Ascending aorta (tissue), 2 donors: ENCODE data around the gene CEACAM6. TPM values are rescaled to one million over a fixed set of nuclear protein-coding genes. Genes with fewer than 3 reads are reported as not detected.
A peak's percentile ranks its signal among the peaks of the same experiment; 100 is the strongest.
"Not testable (repeated sequence)": the region's sequence is repeated elsewhere in the genome, so short reads cannot be mapped to it uniquely, and the experiment has no call there.

Source experiments
- DNase-seq, 2 donors: peaks; one replicate each; pipeline ENCODE4 v3.0.0-alpha.2; 2019; ENCODE audit warnings: low spot score in 2 of 2
- H3K27ac ChIP-seq, 2 donors: fragments of 200-600 bp; sonication (generic); one replicate each; pipeline ENCODE4 v1.5.1; 2016 to 2017; ENCODE audit warnings: mild to moderate bottlenecking in 1 of 2
- H3K27me3 ChIP-seq: fragments of 200-600 bp; sonication (generic); one replicate; pipeline ENCODE4 v1.5.1; 2017
- H3K36me3 ChIP-seq, 2 donors: fragments of 200-600 bp; sonication (generic); one replicate each; pipeline ENCODE4 v1.5.1; 2016
- H3K4me1 ChIP-seq, 2 donors: fragments of 200-600 bp; sonication (generic); one replicate each; pipeline ENCODE4 v1.5.1; 2016 to 2017; ENCODE audit warnings: mild to moderate bottlenecking in 1 of 2
- H3K4me3 ChIP-seq, 2 donors: fragments of 200-600 bp; sonication (generic); one replicate each; pipeline ENCODE4 v1.5.1; 2016 to 2017; ENCODE audit warnings: mild to moderate bottlenecking in 1 of 2
- H3K9me3 ChIP-seq, 2 donors: fragments of 200-600 bp; sonication (generic); one replicate each; pipeline ENCODE4 v1.5.1; 2016
- intact Hi-C: fragments of 100-400 bp; cut with DNase I; formaldehyde crosslinking; loops from one replicate; pipeline ENCODE4 v1.15.1; 2023
- total RNA-seq: library from RNA; depleted of rRNA; stranded (reverse); fragments of >200 nt; gene quantifications from one replicate; pipeline ENCODE4 v1.1.0, GENCODE V29; 2016
- TF ChIP-seq, protein P1 (sequence below), 3 experiments: fragments of 200-600 bp in 2 of 3; fragments of 450-650 bp in 1 of 3; sonication (generic) in 2 of 3; IDR thresholded peaks; one replicate each; pipeline ENCODE4 v1.5.1; 2016 to 2019; ENCODE audit warnings: antibody characterized with exemption in 3 of 3, mild to moderate bottlenecking in 1 of 3, moderate library complexity in 1 of 3

The CEACAM6 gene
- not detected for total RNA-seq

DNA sequence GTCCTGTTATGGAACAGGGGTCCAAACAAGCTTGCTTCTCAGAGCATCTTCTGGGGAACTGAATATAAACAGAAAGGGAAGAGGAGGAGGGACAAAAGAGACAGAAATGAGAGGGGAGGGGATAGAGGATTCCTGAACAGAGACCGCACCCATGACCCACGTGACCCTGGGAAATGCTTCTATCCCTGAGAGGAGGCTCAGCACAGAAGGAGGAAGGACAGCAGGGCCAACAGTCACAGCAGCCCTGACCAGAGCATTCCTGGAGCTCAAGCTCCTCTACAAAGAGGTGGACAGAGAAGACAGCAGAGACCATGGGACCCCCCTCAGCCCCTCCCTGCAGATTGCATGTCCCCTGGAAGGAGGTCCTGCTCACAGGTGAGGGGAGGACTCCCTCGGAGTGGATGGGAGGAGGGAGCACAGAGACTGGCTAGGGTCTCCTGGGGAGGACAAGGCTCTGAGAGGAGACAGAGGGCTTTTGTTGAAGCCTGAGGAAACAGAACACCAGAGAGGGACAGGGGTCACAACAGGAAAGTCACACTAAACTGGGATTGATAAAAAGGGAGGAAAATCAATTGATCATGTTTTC lies at the start of gene CEACAM6:
CEACAM6 (plus strand) TSS at position 203 of the 586 bp plus-strand sequence; CDS start at position 312, 109 bp downstream.
- intact Hi-C loops = no loop called here
- no peaks in the 10 kb centered on the region for H3K36me3 ChIP-seq
- no peaks in the 10 kb centered on the region for H3K4me1 ChIP-seq
- DNase-seq = no peak
- no peaks in the 10 kb centered on the region for H3K9me3 ChIP-seq
- TF ChIP-seq, protein P1, sequence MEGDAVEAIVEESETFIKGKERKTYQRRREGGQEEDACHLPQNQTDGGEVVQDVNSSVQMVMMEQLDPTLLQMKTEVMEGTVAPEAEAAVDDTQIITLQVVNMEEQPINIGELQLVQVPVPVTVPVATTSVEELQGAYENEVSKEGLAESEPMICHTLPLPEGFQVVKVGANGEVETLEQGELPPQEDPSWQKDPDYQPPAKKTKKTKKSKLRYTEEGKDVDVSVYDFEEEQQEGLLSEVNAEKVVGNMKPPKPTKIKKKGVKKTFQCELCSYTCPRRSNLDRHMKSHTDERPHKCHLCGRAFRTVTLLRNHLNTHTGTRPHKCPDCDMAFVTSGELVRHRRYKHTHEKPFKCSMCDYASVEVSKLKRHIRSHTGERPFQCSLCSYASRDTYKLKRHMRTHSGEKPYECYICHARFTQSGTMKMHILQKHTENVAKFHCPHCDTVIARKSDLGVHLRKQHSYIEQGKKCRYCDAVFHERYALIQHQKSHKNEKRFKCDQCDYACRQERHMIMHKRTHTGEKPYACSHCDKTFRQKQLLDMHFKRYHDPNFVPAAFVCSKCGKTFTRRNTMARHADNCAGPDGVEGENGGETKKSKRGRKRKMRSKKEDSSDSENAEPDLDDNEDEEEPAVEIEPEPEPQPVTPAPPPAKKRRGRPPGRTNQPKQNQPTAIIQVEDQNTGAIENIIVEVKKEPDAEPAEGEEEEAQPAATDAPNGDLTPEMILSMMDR (IDR thresholded peaks at IDR 0.05) = no peak
- no peak within 1 kb of the TSS for H3K4me3 ChIP-seq
- H3K27ac ChIP-seq = no peak within 1 kb of the TSS
- H3K27me3 ChIP-seq = no peaks in the 10 kb centered on the region

DNA sequence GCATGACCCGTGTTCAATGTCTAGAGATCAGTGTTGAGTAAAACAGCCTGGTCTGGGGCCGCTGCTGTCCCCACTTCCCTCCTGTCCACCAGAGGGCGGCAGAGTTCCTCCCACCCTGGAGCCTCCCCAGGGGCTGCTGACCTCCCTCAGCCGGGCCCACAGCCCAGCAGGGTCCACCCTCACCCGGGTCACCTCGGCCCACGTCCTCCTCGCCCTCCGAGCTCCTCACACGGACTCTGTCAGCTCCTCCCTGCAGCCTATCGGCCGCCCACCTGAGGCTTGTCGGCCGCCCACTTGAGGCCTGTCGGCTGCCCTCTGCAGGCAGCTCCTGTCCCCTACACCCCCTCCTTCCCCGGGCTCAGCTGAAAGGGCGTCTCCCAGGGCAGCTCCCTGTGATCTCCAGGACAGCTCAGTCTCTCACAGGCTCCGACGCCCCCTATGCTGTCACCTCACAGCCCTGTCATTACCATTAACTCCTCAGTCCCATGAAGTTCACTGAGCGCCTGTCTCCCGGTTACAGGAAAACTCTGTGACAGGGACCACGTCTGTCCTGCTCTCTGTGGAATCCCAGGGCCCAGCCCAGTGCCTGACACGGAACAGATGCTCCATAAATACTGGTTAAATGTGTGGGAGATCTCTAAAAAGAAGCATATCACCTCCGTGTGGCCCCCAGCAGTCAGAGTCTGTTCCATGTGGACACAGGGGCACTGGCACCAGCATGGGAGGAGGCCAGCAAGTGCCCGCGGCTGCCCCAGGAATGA lies 48.4 kb upstream of the CEACAM6 start:
- Histone ChIP-seq H3K27ac (no peak overlapping the region), H3K9me3 (no peaks in the 10 kb centered on the region), H3K27me3 (no peaks in the 10 kb centered on the region), H3K36me3 (no peaks in the 10 kb centered on the region), H3K4me3 (no peak overlapping the region), H3K4me1 (no peaks in the 10 kb centered on the region)
- no peak for DNase-seq
- intact Hi-C loops = no loop called here
- TF ChIP-seq, protein P1 (IDR thresholded peaks at IDR 0.05) = peak in 2 of 3 experiments; percentile 3 to 19

GRCh38 chr19:41707502-41707812 lies 47.9 kb upstream of the CEACAM6 start:
- no peaks in the 10 kb centered on the region for H3K36me3 ChIP-seq
- TF ChIP-seq, protein P1 (IDR thresholded peaks at IDR 0.05) = no peak
- no peak overlapping the region for H3K4me3 ChIP-seq
- intact Hi-C loops = no loop called here
- no peaks in the 10 kb centered on the region for H3K4me1 ChIP-seq
- no peak for DNase-seq
- H3K27ac ChIP-seq = no peak overlapping the region
- no peaks in the 10 kb centered on the region for H3K27me3 ChIP-seq
- no peaks in the 10 kb centered on the region for H3K9me3 ChIP-seq

- no peaks in the 10 kb centered on the region for H3K27me3 ChIP-seq
- intact Hi-C loops = no loop called here
- TF ChIP-seq, protein P1 (IDR thresholded peaks at IDR 0.05) = no peak
- H3K4me1 ChIP-seq = no peaks in the 10 kb centered on the region
- no peaks in the 10 kb centered on the region for H3K36me3 ChIP-seq
- DNase-seq = no peak
- H3K9me3 ChIP-seq = no peaks in the 10 kb centered on the region
- H3K27ac ChIP-seq = no peak overlapping the region
- H3K4me3 ChIP-seq = no peak overlapping the region
Measured at GRCh38 chr19:41707871-41708371, 47.4 kb upstream of the CEACAM6 start.

GRCh38 chr19:41708481-41708880 lies 46.8 kb upstream of the CEACAM6 start, which contains the start of gene CEACAM5:
CEACAM5 (plus strand) TSS chr19:41708626; CDS start chr19:41708732, 106 bp downstream.
- Histone ChIP-seq H3K27ac (no peak within 1 kb of the TSS), H3K4me1 (no peaks in the 10 kb centered on the region), H3K36me3 (no peaks in the 10 kb centered on the region), H3K9me3 (no peaks in the 10 kb centered on the region), H3K27me3 (no peaks in the 10 kb centered on the region), H3K4me3 (no peak within 1 kb of the TSS)
- intact Hi-C loops = no loop called here
- DNase-seq = no peak
- TF ChIP-seq, protein P1 (IDR thresholded peaks at IDR 0.05) = no peak

DNA sequence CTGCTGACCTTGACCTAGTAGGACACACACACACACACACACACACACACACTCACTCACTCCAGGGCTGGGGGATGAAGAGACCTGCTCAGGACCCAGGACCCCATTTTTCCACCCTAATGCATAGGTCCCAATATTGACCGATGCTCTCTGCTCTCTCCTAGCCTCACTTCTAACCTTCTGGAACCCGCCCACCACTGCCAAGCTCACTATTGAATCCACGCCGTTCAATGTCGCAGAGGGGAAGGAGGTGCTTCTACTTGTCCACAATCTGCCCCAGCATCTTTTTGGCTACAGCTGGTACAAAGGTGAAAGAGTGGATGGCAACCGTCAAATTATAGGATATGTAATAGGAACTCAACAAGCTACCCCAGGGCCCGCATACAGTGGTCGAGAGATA lies 45.8 kb upstream of the CEACAM6 start:
- H3K4me3 ChIP-seq, intact Hi-C loops, H3K27ac ChIP-seq, H3K27me3 ChIP-seq, DNase-seq, H3K4me1 ChIP-seq, H3K9me3 ChIP-seq, H3K36me3 ChIP-seq: not testable (repeated sequence)
